Measurements from ENCODE around the gene CAMLG.
"Not testable (repeated sequence)": the region's sequence is repeated elsewhere in the genome, so short reads cannot be mapped to it uniquely, and the experiment has no call there.

The CAMLG gene

GRCh38 chr5:134738133-134738962 lies at the start of gene CAMLG:
CAMLG (plus strand) TSS chr5:134738548; CDS start chr5:134738621, 73 bp downstream.
- DNase-seq: peak; percentile 84

GRCh38 chr5:134690144-134690543 lies 48.2 kb upstream of the CAMLG start:
- not testable (repeated sequence) for DNase-seq

GRCh38 chr5:134692722-134693121 lies 45.6 kb upstream of the CAMLG start:
- no peak for DNase-seq

- DNase-seq: no peak
Measured at GRCh38 chr5:134708301-134708700, 30.0 kb upstream of the CAMLG start.

- no peak for DNase-seq
Measured at GRCh38 chr5:134714120-134714519, 24.2 kb upstream of the CAMLG start.

- DNase-seq: no peak
Measured at GRCh38 chr5:134714541-134714940, 23.8 kb upstream of the CAMLG start.

- not testable (repeated sequence) for DNase-seq
Measured at GRCh38 chr5:134715466-134715865, 22.9 kb upstream of the CAMLG start.

- no peak for DNase-seq
Measured at GRCh38 chr5:134724872-134725271, 13.5 kb upstream of the CAMLG start.

- no peak for DNase-seq
Measured at GRCh38 chr5:134732819-134733218, 5.5 kb upstream of the CAMLG start.

- no peak for DNase-seq
Measured at GRCh38 chr5:134735243-134735642, 3.1 kb upstream of the CAMLG start.

- DNase-seq: no peak
Measured at GRCh38 chr5:134736173-134736812, 2.1 kb upstream of the CAMLG start.

- peak; percentile 46 for DNase-seq
Measured at GRCh38 chr5:134738963-134739661, 764 bp downstream of the CAMLG start.

- no peak for DNase-seq
Measured at GRCh38 chr5:134741052-134741451, 2.7 kb downstream of the CAMLG start.

GRCh38 chr5:134742134-134742533 lies 3.8 kb downstream of the CAMLG start:
- DNase-seq: no peak

- DNase-seq: no peak
Measured at GRCh38 chr5:134749415-134749814, 11.1 kb downstream of the CAMLG start.

- DNase-seq: no peak
Measured at GRCh38 chr5:134758176-134758503, 19.8 kb downstream of the CAMLG start.

- peak; percentile 89 for DNase-seq
Measured at GRCh38 chr5:134758504-134759341, 20.4 kb downstream of the CAMLG start, which contains the start of gene DDX46. DDX46 (plus strand) TSS chr5:134758779; CDS start chr5:134758939, 160 bp downstream.

- DNase-seq: not testable (repeated sequence)
Measured at GRCh38 chr5:134767528-134768291, 29.4 kb downstream of the CAMLG start.

- DNase-seq: no peak
Measured at GRCh38 chr5:134769206-134769605, 30.9 kb downstream of the CAMLG start.

- DNase-seq: no peak
Measured at GRCh38 chr5:134772461-134773125, 34.2 kb downstream of the CAMLG start.

GRCh38 chr5:134777366-134777765 lies 39.0 kb downstream of the CAMLG start:
- DNase-seq: no peak
